Measurements from ENCODE around the gene IL17RC. TPM values are rescaled to one million over a fixed set of nuclear protein-coding genes. Genes with fewer than 3 reads are reported as not detected.
A peak's percentile ranks its signal among the peaks of the same experiment; 100 is the strongest.
"Not testable (repeated sequence)": the region's sequence is repeated elsewhere in the genome, so short reads cannot be mapped to it uniquely, and the experiment has no call there.

IL17RC gene
- total RNA-seq, 1 experiment from 2014 or later: 6.8 TPM

DNA sequence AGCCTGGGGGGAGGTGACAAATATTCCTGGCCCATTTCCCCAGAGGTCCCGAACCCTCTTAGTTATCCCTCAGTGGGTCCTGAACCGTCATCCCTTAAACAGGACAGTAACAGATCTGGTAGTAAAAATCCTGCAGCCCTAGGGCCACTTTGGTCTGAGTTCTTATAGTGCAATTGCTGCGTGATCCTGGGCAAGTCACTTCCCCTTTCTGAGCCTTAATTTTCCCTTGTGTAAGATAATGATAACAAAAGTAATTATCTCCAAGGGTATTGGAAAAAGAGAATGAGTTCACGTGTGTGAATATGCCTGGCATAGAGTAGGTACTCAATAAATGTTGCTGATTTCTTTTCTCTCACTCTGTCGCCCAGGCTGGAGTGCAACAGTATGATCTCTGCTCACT lies 29.4 kb upstream of the IL17RC start:
- no peaks in the 10 kb centered on the region for H3K9me3 ChIP-seq (replicated peaks)

DNA sequence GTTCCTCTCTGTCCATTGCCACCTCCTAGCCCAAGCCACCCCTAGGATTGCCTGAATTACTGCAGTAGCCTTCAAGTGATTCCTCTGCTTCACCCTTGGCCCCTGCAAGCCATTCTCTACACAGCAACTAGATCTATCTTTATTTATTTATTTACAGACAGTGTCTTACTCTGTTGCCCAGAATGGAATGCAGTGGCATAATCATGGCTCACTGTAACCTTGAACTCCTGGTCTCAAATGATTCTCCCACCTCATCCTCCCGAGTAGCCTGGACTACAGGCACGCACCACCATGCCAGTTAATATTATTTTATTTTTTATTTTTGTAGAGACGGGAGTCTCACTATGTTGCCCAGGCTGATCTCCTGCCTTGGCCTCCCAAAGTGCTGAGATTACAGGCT lies 28.4 kb upstream of the IL17RC start:
- H3K4me3 ChIP-seq: no peak overlapping the region
- peaks cover 14% of the 10 kb centered on the region for H3K36me3 ChIP-seq
- no peaks in the 10 kb centered on the region for H3K9me3 ChIP-seq (replicated peaks)
- H3K27ac ChIP-seq: no peak overlapping the region
- H3K27me3 ChIP-seq: no peaks in the 10 kb centered on the region; the same call in 1 of the 2 replicates
- no peak for DNase-seq
- peaks cover 11% of the 10 kb centered on the region for H3K4me1 ChIP-seq

More for the DNA sequence above, 29.4 kb upstream of the IL17RC start:
- H3K27me3 ChIP-seq: no peaks in the 10 kb centered on the region; the same call in 1 of the 2 replicates
- peaks cover 6% of the 10 kb centered on the region for H3K36me3 ChIP-seq
- DNase-seq: no peak
- H3K27ac ChIP-seq: no peak overlapping the region
- H3K4me1 ChIP-seq: peaks cover 11% of the 10 kb centered on the region
- no peak overlapping the region for H3K4me3 ChIP-seq

- Histone ChIP-seq H3K9me3 (replicated peaks) (no peaks in the 10 kb centered on the region), H3K4me3 (no peak overlapping the region), H3K4me1 (peaks cover 9% of the 10 kb centered on the region), H3K27me3 (no peaks in the 10 kb centered on the region; the same call in 1 of the 2 replicates), H3K36me3 (peaks cover 14% of the 10 kb centered on the region), H3K27ac (no peak overlapping the region)
- DNase-seq: no peak
Observed at GRCh38 chr3:9889405-9889804, 27.5 kb upstream of the IL17RC start.

DNA sequence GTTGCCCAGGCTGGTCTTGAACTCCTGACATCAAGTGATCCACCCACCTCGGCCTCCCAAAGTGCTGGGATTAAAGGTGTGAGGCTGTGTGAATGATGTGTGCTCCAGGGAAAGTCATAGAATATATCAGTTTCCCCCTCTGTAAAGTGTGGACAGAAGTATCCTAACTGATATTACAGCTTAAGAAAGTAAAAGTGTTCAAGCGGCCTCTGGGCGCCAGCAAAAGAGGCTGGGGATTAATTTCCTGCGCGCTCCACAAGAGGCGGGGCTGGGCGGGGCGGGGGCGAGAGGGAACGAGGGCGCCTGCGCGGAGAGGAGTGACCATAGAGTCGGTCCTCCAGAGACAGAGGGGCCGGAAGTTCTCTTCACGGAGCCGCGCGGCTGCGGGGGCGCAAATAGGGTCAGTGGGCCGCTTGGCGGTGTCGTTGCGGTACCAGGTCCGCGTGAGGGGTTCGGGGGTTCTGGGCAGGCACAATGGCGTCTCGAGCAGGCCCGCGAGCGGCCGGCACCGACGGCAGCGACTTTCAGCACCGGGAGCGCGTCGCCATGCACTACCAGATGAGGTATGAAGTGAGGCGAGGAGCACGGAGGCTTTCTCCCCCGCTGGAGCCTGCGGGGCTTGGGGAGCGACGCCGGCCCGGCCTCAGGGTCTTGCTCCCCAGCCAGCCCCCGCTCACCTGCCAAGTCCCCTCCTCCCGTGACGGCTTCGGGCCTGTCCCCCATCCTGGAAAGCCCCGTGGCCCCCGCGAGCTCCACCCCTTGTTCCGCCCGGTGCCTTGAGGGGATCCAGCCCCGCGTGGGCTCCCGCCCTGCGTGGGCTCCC lies 26.4 kb upstream of the IL17RC start, which contains the start of gene JAGN1:
Gene JAGN1, plus strand, starts transcription at position 362 of the 823 bp plus-strand sequence. Its CDS starts 113 bp downstream, at position 475.
- Histone ChIP-seq H3K9me3 (replicated peaks) (no peaks in the 10 kb centered on the region), H3K27ac (peak within 1 kb of the TSS; percentile 82), H3K4me3 (peak within 1 kb of the TSS; percentile 98), H3K27me3 (no peaks in the 10 kb centered on the region; the same call in 1 of the 2 replicates), H3K36me3 (peaks cover 14% of the 10 kb centered on the region), H3K4me1 (peaks cover 3% of the 10 kb centered on the region; the same call in 1 of the 2 replicates)
- peak; percentile 86 to 95 for DNase-seq

DNA sequence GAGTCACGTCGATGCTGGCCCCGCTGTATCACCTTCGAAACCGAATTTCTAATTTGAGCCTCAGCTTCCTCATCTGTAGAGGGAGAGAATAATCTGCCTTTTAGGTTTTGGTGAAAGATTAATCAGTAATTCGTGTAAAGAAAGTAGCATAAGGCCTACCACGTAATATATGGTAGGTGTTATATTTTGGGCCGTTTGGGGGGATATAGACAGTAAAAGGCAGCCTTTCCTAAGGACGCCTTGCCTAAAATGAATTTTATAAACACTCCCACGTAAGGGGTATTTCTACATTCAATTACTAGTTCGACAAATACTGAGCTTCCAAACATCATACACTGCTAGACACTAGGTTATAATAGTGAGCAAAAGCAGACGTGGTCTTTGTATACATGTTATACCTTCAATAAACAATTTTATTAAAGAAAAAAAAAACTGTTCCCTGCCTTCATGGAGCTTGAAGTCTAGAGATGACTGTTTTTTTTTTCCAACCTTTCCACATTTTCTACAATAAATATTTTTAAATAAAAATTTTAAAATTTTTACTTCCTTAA lies 25.8 kb upstream of the IL17RC start:
- Histone ChIP-seq H3K27ac (peak overlapping the region; percentile 82), H3K9me3 (replicated peaks) (no peaks in the 10 kb centered on the region), H3K27me3 (no peaks in the 10 kb centered on the region; the same call in 1 of the 2 replicates), H3K36me3 (peaks cover 14% of the 10 kb centered on the region), H3K4me1 (peaks cover 3% of the 10 kb centered on the region; the same call in 1 of the 2 replicates), H3K4me3 (peak overlapping the region; percentile 98)
- DNase-seq: no peak

GRCh38 chr3:9893739-9894138 lies 23.2 kb upstream of the IL17RC start:
- no peak overlapping the region for H3K4me3 ChIP-seq
- DNase-seq: no peak
- no peaks in the 10 kb centered on the region; the same call in 1 of the 2 replicates for H3K27me3 ChIP-seq
- H3K27ac ChIP-seq: no peak overlapping the region
- H3K36me3 ChIP-seq: peaks cover 14% of the 10 kb centered on the region
- H3K9me3 ChIP-seq (replicated peaks): no peaks in the 10 kb centered on the region
- peaks cover 3% of the 10 kb centered on the region; the same call in 1 of the 2 replicates for H3K4me1 ChIP-seq

- H3K27ac ChIP-seq; H3K4me1 ChIP-seq; H3K9me3 ChIP-seq (replicated peaks); DNase-seq; H3K4me3 ChIP-seq; H3K27me3 ChIP-seq: not testable (repeated sequence)
- peaks cover 14% of the 10 kb centered on the region for H3K36me3 ChIP-seq
Observed at GRCh38 chr3:9895715-9896114, 21.2 kb upstream of the IL17RC start.

DNA sequence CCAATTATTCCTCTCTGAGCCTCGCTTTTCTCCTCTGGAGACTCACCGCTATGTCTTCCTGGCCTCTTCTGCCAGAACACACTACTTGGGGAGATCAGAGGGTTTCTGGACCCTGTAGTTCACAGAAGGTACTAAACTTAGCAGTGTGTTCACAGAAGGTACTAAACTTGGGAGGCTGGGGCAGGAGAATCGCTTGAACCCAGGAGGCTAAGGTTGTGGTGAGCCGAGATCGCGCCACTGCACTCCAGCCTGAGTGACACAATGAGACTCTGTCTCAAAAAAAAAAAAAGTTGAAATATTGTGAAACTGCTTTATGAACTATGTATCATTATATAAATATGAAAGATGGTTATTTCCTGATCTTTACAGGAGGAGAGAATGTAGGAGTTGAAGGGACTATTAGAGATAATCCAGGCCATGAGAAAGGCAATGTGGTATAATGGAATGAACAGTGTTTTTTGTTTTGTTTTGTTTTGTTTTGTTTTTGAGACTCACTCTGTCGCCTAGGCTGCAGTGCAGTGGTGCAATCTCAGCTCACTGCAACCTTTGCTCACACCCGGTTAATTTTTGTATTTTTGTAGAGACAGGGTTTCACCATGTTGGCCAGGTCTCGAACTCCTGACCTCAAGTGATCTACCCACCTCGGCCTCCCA lies 20.0 kb upstream of the IL17RC start:
- not testable (repeated sequence) for DNase-seq; H3K4me3 ChIP-seq; H3K27me3 ChIP-seq; H3K9me3 ChIP-seq (replicated peaks); H3K27ac ChIP-seq; H3K4me1 ChIP-seq
- peaks cover 10% of the 10 kb centered on the region for H3K36me3 ChIP-seq

GRCh38 chr3:9897408-9898372 lies 19.2 kb upstream of the IL17RC start:
- DNase-seq: no peak

DNA sequence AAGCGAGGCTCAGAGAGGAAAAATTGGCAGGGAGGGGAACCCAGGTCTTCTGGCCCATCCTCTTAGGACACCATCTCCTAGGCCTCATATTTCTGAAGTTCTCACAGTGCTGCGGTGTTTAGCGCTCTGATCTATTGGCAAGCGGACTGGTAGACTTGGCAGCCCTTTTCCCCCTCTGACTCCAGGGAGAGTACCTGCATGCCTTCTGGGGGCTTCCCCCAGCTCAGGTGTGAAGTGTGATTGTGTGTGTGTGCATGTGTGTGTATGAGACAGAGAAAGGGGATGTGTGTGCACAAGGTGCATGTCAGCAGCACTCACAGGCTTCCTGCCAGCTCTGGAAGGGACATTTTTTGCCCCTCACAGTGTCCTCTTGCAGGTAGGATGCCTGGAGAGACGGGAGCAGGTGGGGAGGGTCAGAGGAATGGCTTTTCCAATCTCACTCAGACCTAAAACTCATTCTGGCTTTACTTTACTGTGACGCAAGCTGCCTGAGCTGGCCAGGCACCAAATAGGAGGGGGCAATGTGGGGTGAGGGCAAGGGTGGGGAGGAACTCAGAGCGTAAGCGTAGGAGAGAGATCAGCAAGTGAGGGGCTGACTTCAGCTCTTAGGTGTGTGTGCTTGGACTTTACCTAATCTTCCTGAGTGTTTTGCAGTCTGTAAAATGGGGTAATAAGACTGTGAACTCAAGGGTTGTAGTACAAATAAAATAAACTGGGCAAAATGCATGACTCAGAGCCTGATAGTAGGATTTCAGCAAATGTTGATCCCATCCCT lies 18.2 kb upstream of the IL17RC start:
- H3K4me1 ChIP-seq: peaks cover 6% of the 10 kb centered on the region; the same call in 1 of the 2 replicates
- DNase-seq: no peak
- no peak overlapping the region for H3K27ac ChIP-seq
- no peak overlapping the region for H3K4me3 ChIP-seq
- H3K36me3 ChIP-seq: no peaks in the 10 kb centered on the region
- H3K27me3 ChIP-seq: 0 out of 2 replicates have a peak, but pooled peaks cover 3% of the 10 kb centered on the region
- H3K9me3 ChIP-seq (replicated peaks): no peaks in the 10 kb centered on the region

More at GRCh38 chr3:9897408-9898372, 19.2 kb upstream of the IL17RC start:
- Histone ChIP-seq H3K36me3 (peaks cover 6% of the 10 kb centered on the region), H3K4me3 (no peak overlapping the region), H3K27me3 (no peaks in the 10 kb centered on the region), H3K27ac (no peak overlapping the region), H3K9me3 (replicated peaks) (no peaks in the 10 kb centered on the region), H3K4me1 (peaks cover 6% of the 10 kb centered on the region; the same call in 1 of the 2 replicates)

- no peaks in the 10 kb centered on the region for H3K36me3 ChIP-seq
- H3K27ac ChIP-seq: no peak overlapping the region
- 0 out of 2 replicates have a peak, but pooled peaks cover 7% of the 10 kb centered on the region for H3K27me3 ChIP-seq
- no peak for DNase-seq
- no peak overlapping the region for H3K4me3 ChIP-seq
- no peaks in the 10 kb centered on the region for H3K9me3 ChIP-seq (replicated peaks)
- H3K4me1 ChIP-seq: peaks cover 6% of the 10 kb centered on the region; the same call in 1 of the 2 replicates
Observed at GRCh38 chr3:9899289-9899791, 17.6 kb upstream of the IL17RC start.

DNA sequence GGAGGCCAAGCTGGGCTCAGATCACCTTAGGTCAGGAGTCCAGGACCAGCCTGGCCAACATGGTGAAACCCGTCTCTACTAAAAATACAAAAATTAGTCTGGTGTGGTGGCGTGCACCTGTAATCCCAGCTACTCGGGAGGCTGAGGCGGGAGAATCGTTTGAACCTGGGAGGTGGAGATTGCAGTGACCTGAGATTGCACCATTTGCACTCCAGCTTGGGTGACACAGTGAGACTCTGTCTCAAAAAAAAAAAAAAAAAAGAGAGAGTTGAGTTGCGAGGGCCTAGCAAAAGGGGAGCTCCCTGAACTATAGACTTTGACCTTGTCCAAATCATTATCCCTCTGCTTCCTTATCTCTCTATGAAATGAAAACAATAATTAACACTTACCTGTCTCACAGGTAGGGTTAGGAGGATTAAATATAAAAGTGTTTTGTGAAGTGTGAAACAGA lies 15.9 kb upstream of the IL17RC start:
- DNase-seq; H3K4me1 ChIP-seq; H3K4me3 ChIP-seq; H3K36me3 ChIP-seq; H3K9me3 ChIP-seq (replicated peaks); H3K27me3 ChIP-seq; H3K27ac ChIP-seq: not testable (repeated sequence)

- no peak overlapping the region for H3K4me3 ChIP-seq
- H3K27me3 ChIP-seq: 0 out of 2 replicates have a peak, but pooled peaks cover 7% of the 10 kb centered on the region
- H3K4me1 ChIP-seq: peaks cover 6% of the 10 kb centered on the region; the same call in 1 of the 2 replicates
Observed at GRCh38 chr3:9901967-9902366, 14.9 kb upstream of the IL17RC start.

More at GRCh38 chr3:9901967-9902366, 14.9 kb upstream of the IL17RC start:
- Histone ChIP-seq H3K27ac (no peak overlapping the region), H3K36me3 (no peaks in the 10 kb centered on the region), H3K9me3 (replicated peaks) (no peaks in the 10 kb centered on the region)
- no peak for DNase-seq

Data from SJCRH30 (cell line).